K562 (cell line): Measurements from ENCODE around the gene TDRD10. TPM values are rescaled to one million over a fixed set of nuclear protein-coding genes. Genes with fewer than 3 reads are reported as not detected.

Source experiments
- ATAC-seq: fragments of 200-7000 bp; cut with Tn5 transposase; 3 replicates; pipeline ENCODE4 v1.9.1; 2020; ENCODE audit warnings: moderate library complexity
- BruUV-seq: library from RNA; stranded (reverse); fragments of 400-500 nt; replicated peaks from 2 replicates; lab custom pipeline; 2021; lab: Mats Ljungman, UMichigan
- CTCF ChIA-PET: fragments of 300-600 bp; formaldehyde crosslinking; extraction: SDS; loops from one replicate; lab custom pipeline; 2021; ENCODE audit warnings: low intra/inter-chr PET ratio; lab: Yijun Ruan, JAX
- POLR2A ChIA-PET: fragments of 300-600, 350-650 bp; sonication (Branson Sonifier 250); formaldehyde crosslinking; extraction: SDS; loops from one replicate; lab custom pipeline; 2021; ENCODE audit warnings: antibody characterized with exemption, inconsistent platforms; lab: Yijun Ruan, JAX
- DNase-seq, 4 experiments: peaks; one replicate each; pipeline versions ENCODE4 v3.0.0 to v3.0.0-alpha.2; 2011 to 2018; ENCODE audit warnings: low spot score in 3 of 4, mixed read lengths in 3 of 4; ENCODE audit errors: extremely low read depth in 1 of 4
- FAIRE-seq: peaks from 2 replicates; lab custom pipeline; 2011; peaks lifted over from hg19 to GRCh38; lab: Jason Lieb, UNC
- H2AFZ ChIP-seq: 2 replicates; pipeline ENCODE4 v1.6.0; 2011; ENCODE audit warnings: low read depth, low read length, control low read depth, inconsistent platforms
- H3K27ac ChIP-seq: fragments of 200-600 bp; 3 replicates; pipeline ENCODE4 v1.8.0; 2011; ENCODE audit warnings: low read depth, mild to moderate bottlenecking, control low read depth, inconsistent platforms, low read length, moderate library complexity, mixed read lengths; ENCODE audit errors: extremely low read depth
- H3K27me3 ChIP-seq, 2 experiments: fragments of 300-600 bp in 1 of 2; 2 replicates in 1 of 2; 3 replicates in 1 of 2; pipeline versions ENCODE4 v1.6.0 to v1.8.0; 2011; ENCODE audit warnings: inconsistent platforms in 2 of 2, low read length in 2 of 2, mild to moderate bottlenecking in 1 of 2, mixed read lengths in 1 of 2, moderate library complexity in 1 of 2; ENCODE audit not compliant: control insufficient read depth in 2 of 2, insufficient read depth in 2 of 2
- H3K36me3 ChIP-seq: fragments of 300-600 bp; 3 replicates; pipeline ENCODE4 v1.8.0; 2011; ENCODE audit warnings: mild to moderate bottlenecking, low read length, inconsistent platforms; ENCODE audit not compliant: control insufficient read depth, insufficient read depth
- H3K4me1 ChIP-seq, 2 experiments: fragments of 200-600 bp in 1 of 2; replicated peaks in 1 of 2; 2 replicates in 1 of 2; 3 replicates in 1 of 2; pipeline versions ENCODE4 v1.5.1 to v1.8.0; 2011; ENCODE audit warnings: inconsistent platforms in 2 of 2, low read length in 2 of 2, mild to moderate bottlenecking in 1 of 2, mixed read lengths in 1 of 2, moderate library complexity in 1 of 2; ENCODE audit not compliant: control insufficient read depth in 2 of 2, insufficient read depth in 2 of 2
- H3K4me2 ChIP-seq: 2 replicates; pipeline ENCODE4 v1.6.1; 2011; ENCODE audit warnings: low read length, control low read depth, inconsistent platforms, mixed read lengths; ENCODE audit not compliant: insufficient read depth
- H3K4me3 ChIP-seq: fragments of 200-600 bp; sonication (generic), shearing (Covaris generic); 2 replicates; pipeline ENCODE4 v1.5.1; 2016; ENCODE audit warnings: control low read depth, inconsistent platforms
- H3K79me2 ChIP-seq: fragments of 200-600 bp; 3 replicates; pipeline ENCODE4 v1.8.0; 2011; ENCODE audit warnings: low read length, inconsistent platforms; ENCODE audit not compliant: control insufficient read depth, insufficient read depth
- H3K9ac ChIP-seq, 2 experiments: 2 replicates each; pipeline versions ENCODE4 v1.6.0 to v1.6.1; 2011; ENCODE audit warnings: low read depth in 2 of 2, low read length in 2 of 2, control low read depth in 1 of 2, inconsistent platforms in 1 of 2, mild to moderate bottlenecking in 1 of 2, mixed read lengths in 1 of 2; ENCODE audit not compliant: insufficient read depth in 1 of 2
- H3K9me1 ChIP-seq: one replicate; pipeline ENCODE4 v1.6.0; 2011; ENCODE audit warnings: inconsistent platforms, mild to moderate bottlenecking, low read length, moderate library complexity; ENCODE audit not compliant: control insufficient read depth, insufficient read depth
- H3K9me3 ChIP-seq: replicated peaks from 2 replicates; pipeline ENCODE4 v1.5.1; 2011; ENCODE audit warnings: low read depth, low read length, inconsistent platforms; ENCODE audit not compliant: control insufficient read depth, insufficient read depth
- H4K20me1 ChIP-seq: replicated peaks from 2 replicates; pipeline ENCODE4 v1.6.1; 2011; ENCODE audit warnings: low read length, inconsistent platforms, mixed read lengths; ENCODE audit not compliant: control insufficient read depth, insufficient read depth
- BMI1 ChIP-seq: fragments of 150-350 bp; IDR thresholded peaks from 2 replicates; pipeline ENCODE4 v1.6.1; 2014; ENCODE audit warnings: low read length
- CBX2 ChIP-seq: fragments of 200-600 bp; sonication (generic); IDR thresholded peaks from one replicate; pipeline ENCODE4 v1.6.1; 2012; ENCODE audit warnings: mild to moderate bottlenecking, low read length, inconsistent platforms; ENCODE audit not compliant: insufficient read depth, poor library complexity, severe bottlenecking
- CBX8 ChIP-seq: fragments of 200-600 bp; sonication (generic); IDR thresholded peaks from 2 replicates; pipeline ENCODE4 v1.6.1; 2012; ENCODE audit warnings: borderline replicate concordance, mixed run types, low read depth, mild to moderate bottlenecking, moderate library complexity, mixed read lengths, low read length, control low read depth, inconsistent platforms; ENCODE audit not compliant: poor library complexity, severe bottlenecking; ENCODE audit errors: extremely low read depth
- DEAF1 ChIP-seq: fragments of 450-650 bp; formaldehyde crosslinking; IDR thresholded peaks from 2 replicates; pipeline ENCODE4 v1.4.0; 2020; ENCODE audit warnings: mild to moderate bottlenecking, moderate library complexity
- HMBOX1 ChIP-seq: sonication (generic); IDR thresholded peaks from 2 replicates; pipeline ENCODE4 v1.6.1; 2016
- MAFG ChIP-seq: fragments of 450-650 bp; conservative IDR thresholded peaks from 2 replicates; pipeline ENCODE4 v1.6.1; 2016; ENCODE audit warnings: missing genetic modification characterization, missing compliant biosample characterization
- XRCC3 ChIP-seq: fragments of 450-650 bp; IDR thresholded peaks from 2 replicates; pipeline ENCODE4 v1.6.1; 2017; ENCODE audit warnings: mild to moderate bottlenecking, moderate library complexity
- ZFP36 ChIP-seq: fragments of 150-350 bp; IDR thresholded peaks from 2 replicates; pipeline ENCODE4 v1.6.1; 2018; ENCODE audit warnings: low read length, low read depth; ENCODE audit not compliant: partially characterized antibody
- ZNF41 ChIP-seq: fragments of 250-450 bp; sonication (Bioruptor Pico); conservative IDR thresholded peaks from 2 replicates; pipeline ENCODE4 v1.4.0; 2020; ENCODE audit warnings: mild to moderate bottlenecking
- ZNF583 ChIP-seq: fragments of 250-450 bp; sonication (Bioruptor Pico); IDR thresholded peaks from 2 replicates; pipeline ENCODE4 v1.4.0; 2020
- WGBS: fragments of 100-300 bp; shearing (Covaris generic); methylation state at CpG from one replicate; pipeline ENCODE4 v1.1.6; 2016; ENCODE audit warnings: low coverage, mixed read lengths; ENCODE audit not compliant: insufficient coverage; ENCODE audit errors: missing lambda C conversion rate; 5-methylcytosine and 5-hydroxymethylcytosine counted together
- in situ Hi-C: fragments of 300-500 bp; cut with MboI; formaldehyde crosslinking; loops from 4 replicates; pipeline ENCODE4 v1.15.0; 2018; ENCODE audit warnings: inconsistent platforms, mixed read lengths
- intact Hi-C: fragments of 100-400 bp; cut with micrococcal nuclease; formaldehyde crosslinking; loops from 2 replicates; pipeline ENCODE4 v1.14.2; 2022
- polyA plus RNA-seq, 8 experiments: library from polyadenylated mRNA; depleted of rRNA in 4 of 8; stranded (reverse) in 5 of 8; unstranded in 3 of 8; fragments of >200 nt; fragmentation: Nextera tagmentation in 2 of 8; fragmentation: Illumina TruSeq in 1 of 8; extraction: Ambion mirVana in 2 of 8; extraction: Trizol in 1 of 8; gene quantifications; 2 replicates each; pipeline versions ENCODE4 v1.2.1 to v1.2.3, GENCODE V29; 2011 to 2014; ENCODE audit warnings: inconsistent platforms in 1 of 8, missing spikeins in 1 of 8
- total RNA-seq, 7 experiments: library from RNA; depleted of rRNA in 6 of 7; stranded (reverse); fragments of >200 nt in 6 of 7; fragmentation: Illumina TruSeq in 2 of 7; extraction: Trizol in 2 of 7; gene quantifications; 2 replicates each; pipeline versions ENCODE4 v1.2.1 to v1.2.3, GENCODE V29; 2011 to 2021; ENCODE audit warnings: low replicate concordance in 1 of 7

The TDRD10 gene
- total and polyA plus RNA-seq, 9 of the 15 experiments (the other 6 are each of a cell fraction or from before 2014, with no cell fraction given) = not detected

- TF ChIP-seq DEAF1 (CRISPR knock-in tag) (no peak), ZNF583 (CRISPR knock-in tag) (no peak)
Observed at GRCh38 chr1:154512760-154513159, 10.7 kb downstream of the TDRD10 start (continued).

- ATAC-seq (no peak), DNase-seq (no peak)
- Histone ChIP-seq H3K9ac (no peak overlapping the region), H2AFZ (no peak overlapping the region), H3K4me1 (no peaks in the 10 kb centered on the region), H3K36me3 (no peaks in the 10 kb centered on the region), H3K4me3 (no peak overlapping the region), H3K9me3 (no peaks in the 10 kb centered on the region), H3K27ac (no peak overlapping the region)
- intact Hi-C loops (no loop called here), in situ Hi-C loops (no loop called here)
- ChIA-PET CTCF (no interaction called here), POLR2A (interaction anchor here (0.6 to 1.5 kb wide), 3 partner anchors 14 to 127 kb away, joined by 3 read pairs; no protein-coding TSS in a partner anchor)
- no TSS peak for BruUV-seq
- no peak for TF ChIP-seq HMBOX1
- TF ChIP-seq BMI1 = peak; percentile 70
- TF ChIP-seq CBX2 = peak; percentile 34
- no peak for TF ChIP-seq XRCC3
- TF ChIP-seq ZNF41 = no peak
- TF ChIP-seq MAFG = 0 out of 2 replicates have a peak, but pooled peaks have one; percentile 14
- TF ChIP-seq CBX8 = peak; percentile 94
- TF ChIP-seq ZFP36 = peak; percentile 61
- TF ChIP-seq, all 486 proteins: peak for 5
- H3K79me2 ChIP-seq = no peaks in the 10 kb centered on the region
- no peaks in the 10 kb centered on the region; the same call in 1 of the 2 replicates for H4K20me1 ChIP-seq
- H3K4me2 ChIP-seq = no peak overlapping the region
- no peak for FAIRE-seq
- H3K27me3 ChIP-seq = peaks cover 34 to 53% of the 10 kb centered on the region in 2 experiments
- 5% methylated on average over 7 of the region's 7 CpGs for WGBS
- no peaks in the 10 kb centered on the region for H3K9me1 ChIP-seq
Observed at GRCh38 chr1:154514066-154514553, 12.1 kb downstream of the TDRD10 start.
